Right lobe of liver (tissue), 6 donors: ENCODE results near the gene NT5E. TPM values are rescaled to one million over a fixed set of nuclear protein-coding genes. Genes with fewer than 3 reads are reported as not detected.

ENCODE experiments used
- ATAC-seq, 4 donors: fragments of 200-7000 bp; cut with Tn5 transposase; one replicate each; pipeline ENCODE4 v1.9.1; 2020; ENCODE audit warnings: mild to moderate bottlenecking in 4 of 4, moderate library complexity in 4 of 4
- DNase-seq, 3 donors: peaks; one replicate each; pipeline ENCODE4 v3.0.0-alpha.2; 2020
- H3K27ac ChIP-seq, 3 donors: fragments of 200-600 bp; one replicate each; pipeline ENCODE4 v1.8.0; 2022
- H3K27me3 ChIP-seq, 2 donors: fragments of 200-600 bp; one replicate each; pipeline ENCODE4 v1.8.0; 2022
- H3K36me3 ChIP-seq, 4 donors: fragments of 200-600 bp; sonication (generic) in 1 of 4; one replicate each; pipeline versions ENCODE4 v1.5.1 to v1.8.0; 2017 to 2022; ENCODE audit warnings: control low read depth in 1 of 4
- H3K4me1 ChIP-seq, 4 donors: fragments of 200-600 bp; sonication (generic) in 1 of 4; one replicate each; pipeline versions ENCODE4 v1.5.1 to v1.8.0; 2017 to 2022; ENCODE audit warnings: control low read depth in 1 of 4
- H3K4me3 ChIP-seq, 3 donors: fragments of 200-600 bp; one replicate each; pipeline ENCODE4 v1.8.0; 2022
- H3K9me3 ChIP-seq, 4 donors: fragments of 200-600 bp; sonication (generic) in 1 of 4; one replicate each; pipeline versions ENCODE4 v1.5.1 to v1.8.0; 2017 to 2022; ENCODE audit warnings: control low read depth in 1 of 4
- POLR2A ChIP-seq: fragments of 450-650 bp; IDR thresholded peaks from one replicate; pipeline ENCODE4 v1.6.1; 2017; ENCODE audit warnings: antibody characterized with exemption, mild to moderate bottlenecking
- WGBS: methylation state at CpG from one replicate; pipeline ENCODE4 v1.1.6; 2018; ENCODE audit warnings: low coverage, low lambda C conversion rate; ENCODE audit not compliant: insufficient coverage; ENCODE audit errors: missing lambda C conversion rate; 5-methylcytosine and 5-hydroxymethylcytosine counted together
- intact Hi-C, 2 donors: fragments of 100-400 bp; cut with DNase I; formaldehyde crosslinking; loops; one replicate each; pipeline versions ENCODE4 v1.11.2 to v1.14.1; 2022
- long read RNA-seq: library from polyadenylated mRNA; unstranded; transcript quantifications from one replicate; pipeline ENCODE4 v2.0.0, GENCODE V29; 2019
- total RNA-seq, 6 experiments: library from RNA; depleted of rRNA in 2 of 6; stranded (reverse); fragments of >200 nt in 2 of 6; fragmentation: NEBNext Ultra II Directional in 3 of 6; extraction: Animal tissue kit (Norgen Biotek cat#: 25700) in 3 of 6; gene quantifications; one replicate each; pipeline versions ENCODE4 v1.1.0 to v1.2.4, GENCODE V29; 2016 to 2023
- TF ChIP-seq, protein P1 (sequence below), 4 donors: fragments of 200-600 bp in 3 of 4; fragments of 450-650 bp in 1 of 4; IDR thresholded peaks; one replicate each; pipeline versions ENCODE4 v1.5.1 to v1.8.0; 2016 to 2022; ENCODE audit warnings: antibody characterized with exemption in 4 of 4, mild to moderate bottlenecking in 2 of 4
- donor health status: DM: no; HTN: yes; CAD: no.
- donor health status: DM: no; HTN: no; CAD: no.
- donor health status: DM: no; HTN: no; CAD: no.
- donor health status: DM: no; HTN: yes; CAD: no.
- donor health status: DM: no; HTN: yes; CAD: no.

NT5E gene
- 10 to 100 TPM; 19.3 to 31.8 (median 25.8) TPM for total RNA-seq
- long read RNA-seq, partial matches to known transcripts, result 0 of 2 reads
- long read RNA-seq, other reads (novel, unspliced or antisense), result 0 of 2 reads

DNA sequence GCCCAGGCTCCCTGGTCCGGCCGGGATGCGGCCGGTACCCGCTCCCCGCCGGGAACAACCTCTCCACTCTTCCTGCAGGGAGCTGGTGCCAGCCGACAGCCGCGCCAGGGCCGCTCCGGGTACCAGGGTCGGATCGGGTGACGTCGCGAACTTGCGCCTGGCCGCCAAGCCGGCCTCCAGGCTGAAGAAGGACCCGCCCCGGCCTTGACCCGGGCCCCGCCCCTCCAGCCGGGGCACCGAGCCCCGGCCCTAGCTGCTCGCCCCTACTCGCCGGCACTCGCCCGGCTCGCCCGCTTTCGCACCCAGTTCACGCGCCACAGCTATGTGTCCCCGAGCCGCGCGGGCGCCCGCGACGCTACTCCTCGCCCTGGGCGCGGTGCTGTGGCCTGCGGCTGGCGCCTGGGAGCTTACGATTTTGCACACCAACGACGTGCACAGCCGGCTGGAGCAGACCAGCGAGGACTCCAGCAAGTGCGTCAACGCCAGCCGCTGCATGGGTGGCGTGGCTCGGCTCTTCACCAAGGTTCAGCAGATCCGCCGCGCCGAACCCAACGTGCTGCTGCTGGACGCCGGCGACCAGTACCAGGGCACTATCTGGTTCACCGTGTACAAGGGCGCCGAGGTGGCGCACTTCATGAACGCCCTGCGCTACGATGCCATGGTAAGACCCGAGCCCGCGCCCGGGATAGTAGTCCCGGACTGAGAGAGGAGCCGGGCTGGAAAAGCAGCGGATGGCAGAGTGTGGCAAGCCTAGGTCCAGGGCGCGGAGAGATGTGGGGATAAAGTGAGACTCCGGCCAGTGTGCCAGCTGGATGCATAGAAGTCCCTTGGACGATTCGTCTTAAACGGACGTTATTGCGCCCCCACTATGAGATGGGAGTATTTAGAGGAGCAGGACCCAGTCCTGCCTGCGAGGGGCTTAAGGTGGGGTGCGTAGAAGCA, at the start of gene NT5E:
Gene NT5E (plus strand): TSS at position 266 of the 942 bp plus-strand sequence. CDS start 57 bp downstream, at position 323.
- TF ChIP-seq POLR2A, result peak; percentile 76
- TF ChIP-seq, protein P1, sequence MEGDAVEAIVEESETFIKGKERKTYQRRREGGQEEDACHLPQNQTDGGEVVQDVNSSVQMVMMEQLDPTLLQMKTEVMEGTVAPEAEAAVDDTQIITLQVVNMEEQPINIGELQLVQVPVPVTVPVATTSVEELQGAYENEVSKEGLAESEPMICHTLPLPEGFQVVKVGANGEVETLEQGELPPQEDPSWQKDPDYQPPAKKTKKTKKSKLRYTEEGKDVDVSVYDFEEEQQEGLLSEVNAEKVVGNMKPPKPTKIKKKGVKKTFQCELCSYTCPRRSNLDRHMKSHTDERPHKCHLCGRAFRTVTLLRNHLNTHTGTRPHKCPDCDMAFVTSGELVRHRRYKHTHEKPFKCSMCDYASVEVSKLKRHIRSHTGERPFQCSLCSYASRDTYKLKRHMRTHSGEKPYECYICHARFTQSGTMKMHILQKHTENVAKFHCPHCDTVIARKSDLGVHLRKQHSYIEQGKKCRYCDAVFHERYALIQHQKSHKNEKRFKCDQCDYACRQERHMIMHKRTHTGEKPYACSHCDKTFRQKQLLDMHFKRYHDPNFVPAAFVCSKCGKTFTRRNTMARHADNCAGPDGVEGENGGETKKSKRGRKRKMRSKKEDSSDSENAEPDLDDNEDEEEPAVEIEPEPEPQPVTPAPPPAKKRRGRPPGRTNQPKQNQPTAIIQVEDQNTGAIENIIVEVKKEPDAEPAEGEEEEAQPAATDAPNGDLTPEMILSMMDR (IDR thresholded peaks at IDR 0.05), result no peak
- DNase-seq (peak; percentile 88 to 95 (median 94)), ATAC-seq (peak; percentile 78 to 92 (median 86))
- H3K4me3 ChIP-seq, result peak within 1 kb of the TSS; percentile 60 to 67 (median 63)
- 1% methylated on average over 20 of the region's 92 CpGs for WGBS
- H3K9me3 ChIP-seq, result no peaks in the 10 kb centered on the region
- peaks cover 0 to 18% (median 10%) of the 10 kb centered on the region in 4 donors for H3K4me1 ChIP-seq
- intact Hi-C loops, result no loop called here
- no peaks in the 10 kb centered on the region for H3K36me3 ChIP-seq
- peak within 1 kb of the TSS; percentile 52 to 87 (median 86) for H3K27ac ChIP-seq
- H3K27me3 ChIP-seq, result no peaks in the 10 kb centered on the region

DNA sequence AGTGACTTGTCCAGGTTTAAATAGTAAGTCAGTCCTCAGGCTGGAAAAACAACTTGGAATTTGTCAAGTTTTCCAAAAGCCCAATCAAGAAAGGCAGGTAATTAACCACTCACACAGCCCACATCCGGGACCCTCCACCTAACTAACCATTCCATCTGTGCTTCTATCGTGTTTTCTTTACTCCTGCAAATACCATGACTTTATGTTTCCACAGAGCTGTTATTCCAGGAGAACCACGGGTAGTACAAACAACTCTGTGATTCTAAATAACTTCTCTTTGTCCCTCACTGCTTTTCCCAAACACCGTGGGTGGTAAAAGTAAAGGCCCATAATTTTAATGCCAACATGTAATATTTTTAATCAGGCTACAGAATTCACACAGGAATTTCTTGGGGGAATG, 49.6 kb upstream of the NT5E start:
- Histone ChIP-seq H3K4me1 (peaks cover 0 to 21% (median 3%) of the 10 kb centered on the region in 4 donors), H3K36me3 (no peaks in the 10 kb centered on the region), H3K4me3 (no peak overlapping the region), H3K27me3 (no peaks in the 10 kb centered on the region), H3K9me3 (no peaks in the 10 kb centered on the region), H3K27ac (no peak overlapping the region)
- TF ChIP-seq, protein P1 (IDR thresholded peaks at IDR 0.05), result no peak
- no peak for TF ChIP-seq POLR2A
- no peak for ATAC-seq
- intact Hi-C loops, result loop anchor here in 1 of 2 donors (10.0 kb wide), 1 partner anchor 64 kb away; no protein-coding TSS in a partner anchor
- no peak for DNase-seq
- WGBS, result 74% methylated on average over 4 of the region's 4 CpGs

GRCh38 chr6:85401186-85402021, 48.5 kb upstream of the NT5E start:
- intact Hi-C loops, result loop anchor here in 1 of 2 donors (10.0 kb wide), 1 partner anchor 63 kb away; no protein-coding TSS in a partner anchor
- ATAC-seq, result no peak
- no peaks in the 10 kb centered on the region for H3K36me3 ChIP-seq
- H3K27ac ChIP-seq, result no peak overlapping the region
- 74% methylated on average over 4 of the region's 6 CpGs for WGBS
- peaks cover 0 to 23% (median 5%) of the 10 kb centered on the region in 4 donors for H3K4me1 ChIP-seq
- no peaks in the 10 kb centered on the region for H3K27me3 ChIP-seq
- no peaks in the 10 kb centered on the region for H3K9me3 ChIP-seq
- H3K4me3 ChIP-seq, result no peak overlapping the region
- no peak for DNase-seq
- TF ChIP-seq, protein P1 (IDR thresholded peaks at IDR 0.05), result no peak
- no peak for TF ChIP-seq POLR2A

DNA sequence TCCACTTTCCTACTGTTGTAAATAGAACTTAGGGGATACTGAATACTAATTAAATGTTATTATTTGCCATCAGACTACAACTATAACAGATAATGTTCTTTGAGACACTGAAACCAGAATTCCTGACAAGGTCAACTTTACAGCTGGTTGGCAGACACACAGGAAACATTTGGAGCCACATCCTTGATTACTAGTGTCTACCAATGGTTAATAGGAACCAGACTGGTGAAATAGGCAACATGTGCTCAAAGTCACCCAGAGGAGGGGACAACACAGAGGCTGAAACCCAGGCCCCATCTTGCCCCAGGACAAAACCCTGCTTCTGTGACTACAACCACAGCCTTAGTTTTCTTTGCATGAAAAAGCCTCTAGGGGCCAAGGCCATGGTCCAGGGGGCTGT, 47.8 kb upstream of the NT5E start:
- Histone ChIP-seq H3K27me3 (no peaks in the 10 kb centered on the region), H3K4me1 (peaks cover 0 to 23% (median 5%) of the 10 kb centered on the region in 4 donors), H3K36me3 (no peaks in the 10 kb centered on the region), H3K4me3 (no peak overlapping the region), H3K27ac (no peak overlapping the region), H3K9me3 (no peaks in the 10 kb centered on the region)
- intact Hi-C loops, result loop anchor here in 1 of 2 donors (10.0 kb wide), 1 partner anchor 63 kb away; no protein-coding TSS in a partner anchor
- TF ChIP-seq POLR2A, result no peak
- TF ChIP-seq, protein P1 (IDR thresholded peaks at IDR 0.05), result no peak
- DNase-seq (no peak), ATAC-seq (no peak)
